HEK293 (cell line): ENCODE data around the gene TUBG2.

Experiments
- CTCF ChIP-seq: fragments of 450-650 bp; formaldehyde crosslinking; IDR thresholded peaks from 2 replicates; pipeline ENCODE4 v1.5.1; 2016; ENCODE audit warnings: missing biosample characterization, missing genetic modification characterization
- ZNF24 ChIP-seq: fragments of 450-650 bp; formaldehyde crosslinking; IDR thresholded peaks from 2 replicates; pipeline ENCODE4 v1.5.1; 2016; ENCODE audit warnings: missing biosample characterization, missing genetic modification characterization
- ZNF658 ChIP-seq: fragments of 450-650 bp; formaldehyde crosslinking; IDR thresholded peaks from 2 replicates; pipeline ENCODE4; 2016; ENCODE audit warnings: missing biosample characterization, missing genetic modification characterization

- TF ChIP-seq ZNF24 (tag by site-specific recombination) = no peak
- no peak for TF ChIP-seq ZNF658
- no peak for TF ChIP-seq CTCF
These were observed 27.5 kb downstream of the TUBG2 start for GRCh38 chr17:42686520-42687128.
